Natural killer cell (primary cell): ENCODE results near the gene ROM1. TPM values are rescaled to one million over a fixed set of nuclear protein-coding genes. Genes with fewer than 3 reads are reported as not detected.

Experiments
- ATAC-seq, 3 donors: fragments of 150-1000 bp in 2 of 3; fragments of 200-7000 bp in 1 of 3; cut with Tn5 transposase; 1 replicate in 1 of 3; 2 replicates in 2 of 3; pipeline ENCODE4 v1.10.0; 2021; ENCODE audit warnings: mild to moderate bottlenecking in 2 of 3, moderate library complexity in 2 of 3
- DNase-seq, 2 donors: peaks; one replicate each; pipeline versions ENCODE4 v3.0.0 to v3.0.0-alpha.2; 2013 to 2021; ENCODE audit warnings: mixed read lengths in 1 of 2
- H3K27ac ChIP-seq: one replicate; pipeline ENCODE4 v1.5.1; 2013; ENCODE audit warnings: mild to moderate bottlenecking, low read length
- H3K27me3 ChIP-seq: one replicate; pipeline ENCODE4 v1.6.1; 2013; ENCODE audit warnings: low read length; ENCODE audit not compliant: control insufficient read depth, insufficient read depth
- H3K36me3 ChIP-seq: one replicate; pipeline ENCODE4 v1.6.1; 2013; ENCODE audit warnings: low read length; ENCODE audit not compliant: control insufficient read depth, insufficient read depth
- H3K4me1 ChIP-seq: one replicate; pipeline ENCODE4 v1.6.1; 2013; ENCODE audit warnings: low read length; ENCODE audit not compliant: control insufficient read depth, insufficient read depth
- H3K4me3 ChIP-seq: one replicate; pipeline ENCODE4 v1.5.1; 2013; ENCODE audit warnings: low read length
- H3K9me3 ChIP-seq: one replicate; pipeline ENCODE4 v1.6.1; 2013; ENCODE audit warnings: low read length; ENCODE audit not compliant: control insufficient read depth, insufficient read depth
- H3K27ac Mint-ChIP-seq, 2 donors: one replicate each; pipeline ENCODE4 v1.8.0; 2022; ENCODE audit warnings: mild to moderate bottlenecking in 2 of 2, mixed read lengths in 2 of 2, moderate library complexity in 1 of 2
- H3K27me3 Mint-ChIP-seq, 2 donors: one replicate each; pipeline ENCODE4 v1.8.0; 2022; ENCODE audit warnings: low read depth in 2 of 2, mixed read lengths in 2 of 2
- H3K36me3 Mint-ChIP-seq: one replicate; pipeline ENCODE4 v1.8.0; 2022; ENCODE audit warnings: mixed read lengths
- H3K4me1 Mint-ChIP-seq, 2 donors: one replicate each; pipeline ENCODE4 v1.8.0; 2022; ENCODE audit warnings: mixed read lengths in 2 of 2
- H3K4me3 Mint-ChIP-seq: one replicate; pipeline ENCODE4 v1.8.0; 2022; ENCODE audit warnings: mild to moderate bottlenecking, moderate library complexity, mixed read lengths
- H3K9me3 Mint-ChIP-seq, 2 donors: one replicate each; pipeline ENCODE4 v1.8.0; 2022; ENCODE audit warnings: mixed read lengths in 2 of 2
- CTCF ChIP-seq: fragments of 200-600 bp; IDR thresholded peaks from one replicate; pipeline ENCODE4 v1.8.0; 2022; ENCODE audit warnings: antibody characterized with exemption
- WGBS: methylation state at CpG from one replicate; pipeline ENCODE4 v1.1.7; 2013; ENCODE audit warnings: missing lambda C conversion rate; ENCODE audit not compliant: insufficient coverage; 5-methylcytosine and 5-hydroxymethylcytosine counted together
- intact Hi-C: fragments of 100-400 bp; cut with micrococcal nuclease; formaldehyde crosslinking; loops from one replicate; pipeline ENCODE4 v1.14.2; 2022
- total RNA-seq, 4 donors: library from RNA; stranded (reverse); fragments of 120-200 nt in 1 of 4; gene quantifications; one replicate each; pipeline versions ENCODE4 v1.2.3 to v1.2.4, GENCODE V29; 2013 to 2022

Gene ROM1
- total RNA-seq, 3 donors from 2014 or later (not counting 1 experiment from before 2014, with no cell fraction given): 2.6 to 6.9 (median 3.9) TPM

- Histone ChIP-seq H3K4me1 (peaks cover 32% of the 10 kb centered on the region), H3K9me3 (no peaks in the 10 kb centered on the region), H3K36me3 (peaks cover 40% of the 10 kb centered on the region), H3K27ac (peak within 1 kb of the TSS; percentile 90), H3K4me3 (peak within 1 kb of the TSS; percentile 58), H3K27me3 (no peaks in the 10 kb centered on the region)
- no peak for TF ChIP-seq CTCF
- ATAC-seq: peak; percentile 84 to 95 (median 87)
- WGBS: under 1% methylated on average over 58 of the region's 58 CpGs
- peak within 1 kb of the TSS; percentile 98 for H3K4me3 Mint-ChIP-seq
- DNase-seq: peak; percentile 91 to 99
- H3K27me3 Mint-ChIP-seq: no peaks in the 10 kb centered on the region
- intact Hi-C loops: loop anchor here (1.0 to 5.0 kb wide), 9 partner anchors 8 to 291 kb away; partner anchors contain the start of genes BSCL2, C11orf98, CSKMT and GNG3
- H3K9me3 Mint-ChIP-seq: no peaks in the 10 kb centered on the region
- peaks cover 7% of the 10 kb centered on the region for H3K36me3 Mint-ChIP-seq
- H3K27ac Mint-ChIP-seq: peak within 1 kb of the TSS; percentile 94 to 97
- H3K4me1 Mint-ChIP-seq: peaks cover 32 to 40% of the 10 kb centered on the region in 2 donors
These were observed 21.5 kb upstream of the ROM1 start, which contains the start of gene TUT1 for GRCh38 chr11:62591448-62592145. Gene TUT1 (minus strand): TSS chr11:62591523. CDS start chr11:62591485, 38 bp downstream.

GRCh38 chr11:62592146-62592815, 20.8 kb upstream of the ROM1 start:
- Mint-ChIP-seq H3K4me3 (peak overlapping the region; percentile 98), H3K27ac (peak overlapping the region; percentile 94 to 97), H3K27me3 (no peaks in the 10 kb centered on the region), H3K9me3 (no peaks in the 10 kb centered on the region), H3K36me3 (peaks cover 7% of the 10 kb centered on the region), H3K4me1 (peaks cover 32 to 43% of the 10 kb centered on the region in 2 donors)
- ATAC-seq: no peak
- H3K27ac ChIP-seq: peak overlapping the region; percentile 90
- WGBS: 11% methylated on average over 16 of the region's 17 CpGs
- DNase-seq: no peak
- no peak for TF ChIP-seq CTCF
- H3K27me3 ChIP-seq: no peaks in the 10 kb centered on the region
- intact Hi-C loops: loop anchor here (5.0 kb wide), 3 partner anchors 85 to 290 kb away; partner anchors contain the start of genes SLC3A2 and UBXN1
- peaks cover 45% of the 10 kb centered on the region for H3K36me3 ChIP-seq
- no peaks in the 10 kb centered on the region for H3K9me3 ChIP-seq
- H3K4me1 ChIP-seq: peaks cover 32% of the 10 kb centered on the region
- H3K4me3 ChIP-seq: peak overlapping the region; percentile 58

DNA sequence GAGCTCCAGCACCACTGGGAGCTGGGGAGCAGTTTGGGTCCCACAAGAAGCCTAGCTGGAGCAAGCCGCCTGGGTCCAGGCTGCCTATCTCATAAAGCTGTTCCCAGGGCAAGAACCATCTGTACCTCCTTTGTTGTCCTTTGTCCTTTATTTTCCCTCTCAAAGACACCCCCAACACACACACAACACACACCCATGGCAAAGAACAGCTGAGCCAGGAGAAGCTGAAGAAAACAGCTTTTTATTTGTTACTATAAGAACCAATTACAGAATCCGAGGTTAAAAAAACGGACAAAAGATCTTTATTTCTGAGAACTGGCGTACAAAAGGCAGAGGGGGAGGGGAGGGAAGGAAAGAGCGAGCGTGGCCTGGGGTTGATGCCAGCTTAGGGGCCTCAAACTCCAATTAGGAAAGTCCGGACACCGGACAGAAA, 20.1 kb upstream of the ROM1 start:
- Histone ChIP-seq H3K4me1 (peaks cover 32% of the 10 kb centered on the region), H3K4me3 (no peak overlapping the region), H3K27ac (peak overlapping the region; percentile 90), H3K27me3 (no peaks in the 10 kb centered on the region), H3K36me3 (peaks cover 47% of the 10 kb centered on the region), H3K9me3 (no peaks in the 10 kb centered on the region)
- DNase-seq (peak in 1 of 2 donors; percentile 13), ATAC-seq (no peak)
- Mint-ChIP-seq H3K4me3 (peak overlapping the region; percentile 57), H3K36me3 (peaks cover 7% of the 10 kb centered on the region), H3K27ac (peak overlapping the region; percentile 94 to 97), H3K27me3 (no peaks in the 10 kb centered on the region), H3K9me3 (no peaks in the 10 kb centered on the region), H3K4me1 (peaks cover 38 to 51% of the 10 kb centered on the region in 2 donors)
- WGBS: 79% methylated on average over 8 of the region's 8 CpGs
- TF ChIP-seq CTCF: no peak
- intact Hi-C loops: loop anchor here (1.0 to 5.0 kb wide), 4 partner anchors 84 to 289 kb away; partner anchors contain the start of genes SLC3A2 and UBXN1
